ENCODE results near the gene MCIDAS. TPM values are rescaled to one million over a fixed set of nuclear protein-coding genes. Genes with fewer than 3 reads are reported as not detected.

The MCIDAS gene
- total RNA-seq, 1 experiment from 2014 or later, result 0.39 TPM

DNA sequence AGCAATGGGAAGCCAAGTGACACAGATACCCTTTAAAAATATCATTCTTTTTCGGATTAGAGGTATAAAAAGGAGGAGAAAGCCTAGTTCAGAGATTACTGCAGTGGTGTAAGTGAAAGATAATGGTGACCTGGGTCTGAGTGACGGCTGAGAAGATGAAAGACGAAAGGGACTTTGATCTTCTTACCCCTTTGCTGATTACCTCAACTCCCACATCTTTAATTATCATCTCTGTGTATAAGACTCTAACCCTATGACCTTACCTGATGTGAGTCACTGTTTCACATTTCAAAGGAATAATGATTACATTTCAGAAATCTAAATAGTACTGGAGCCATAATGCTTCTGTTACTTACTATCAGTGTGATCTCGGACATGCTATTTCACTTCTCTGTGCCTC, 27.7 kb upstream of the MCIDAS start:
- WGBS (ENCODE audit: extremely low coverage, insufficient read length, low lambda C conversion rate), result no CpG with 5 or more reads among the region's 4 CpGs
- Histone ChIP-seq H2AFZ (ENCODE audit: low read length) (no peak overlapping the region), H3K18ac (ENCODE audit: insufficient read length, low read depth, low read length) (no peak overlapping the region), H3K79me1 (ENCODE audit: insufficient read depth, low read depth, low read length, poor library complexity, severe bottlenecking) (no peaks in the 10 kb centered on the region), H2BK15ac (ENCODE audit: low read depth, low read length) (no peak overlapping the region), H3K23me2 (ENCODE audit: insufficient read length, low read depth, low read length, poor library complexity, severe bottlenecking) (no peaks in the 10 kb centered on the region), H2BK120ac (ENCODE audit: low read depth, low read length, poor library complexity, severe bottlenecking) (no peak overlapping the region), H3K9ac (ENCODE audit: extremely low read depth, insufficient read length, low read length) (no peak overlapping the region), H3K23ac (ENCODE audit: insufficient read length, low read depth, low read length) (no peak overlapping the region), H2BK5ac (ENCODE audit: insufficient read length, low read length) (no peak overlapping the region), H4K91ac (ENCODE audit: insufficient read length, low read depth, low read length) (no peak overlapping the region), H3K4me1 (ENCODE audit: insufficient read depth, low read length) (no peaks in the 10 kb centered on the region), H4K8ac (replicated peaks; ENCODE audit: insufficient read length, low read depth, low read length) (no peak overlapping the region), H2BK20ac (ENCODE audit: low read depth, low read length, poor library complexity, severe bottlenecking) (no peak overlapping the region), H3K27me3 (ENCODE audit: insufficient read depth, low read length) (no peaks in the 10 kb centered on the region), H2AK5ac (ENCODE audit: insufficient read length, low read length) (no peak overlapping the region), H2BK12ac (ENCODE audit: insufficient read length, low read depth, low read length) (no peak overlapping the region), H4K20me1 (ENCODE audit: control insufficient read depth, insufficient read depth, insufficient read length) (no peaks in the 10 kb centered on the region), H4K5ac (ENCODE audit: insufficient read length, low read depth, low read length) (no peak overlapping the region), H3K9me3 (ENCODE audit: control insufficient read depth, low read depth, low read length) (no peaks in the 10 kb centered on the region), H3K79me2 (ENCODE audit: insufficient read depth, low read length) (no peaks in the 10 kb centered on the region), H3K56ac (ENCODE audit: insufficient read length, low read depth, low read length) (no peak overlapping the region), H3K27ac (ENCODE audit: insufficient read length, low read depth, low read length) (no peak overlapping the region), H3K4me2 (ENCODE audit: insufficient read depth, insufficient read length, low read length) (no peak overlapping the region), H3K14ac (ENCODE audit: insufficient read depth, low read length) (no peak overlapping the region), H3K4ac (ENCODE audit: low read depth, low read length) (no peak overlapping the region), H3T11ph (ENCODE audit: low read length) (no peak overlapping the region)
- DNase-seq, result no peak
- Mint-ChIP-seq H3K9me3 (no peaks in the 10 kb centered on the region), H3K27ac (no peak overlapping the region), H3K4me1 (peaks cover 2 to 4% of the 10 kb centered on the region in 2 experiments; a peak in 2 of 4 replicates), H3K27me3 (ENCODE audit: low read depth) (no peaks in the 10 kb centered on the region; the same call in none of the 2 replicates), H3K36me3 (ENCODE audit: insufficient read depth in 1 of 3, low read depth in 3 of 3) (peaks cover 0 to 12% (median 5%) of the 10 kb centered on the region in 3 experiments; a peak in 4 of 7 replicates), H3K4me3 (no peak overlapping the region)
- TF ChIP-seq, protein P1, sequence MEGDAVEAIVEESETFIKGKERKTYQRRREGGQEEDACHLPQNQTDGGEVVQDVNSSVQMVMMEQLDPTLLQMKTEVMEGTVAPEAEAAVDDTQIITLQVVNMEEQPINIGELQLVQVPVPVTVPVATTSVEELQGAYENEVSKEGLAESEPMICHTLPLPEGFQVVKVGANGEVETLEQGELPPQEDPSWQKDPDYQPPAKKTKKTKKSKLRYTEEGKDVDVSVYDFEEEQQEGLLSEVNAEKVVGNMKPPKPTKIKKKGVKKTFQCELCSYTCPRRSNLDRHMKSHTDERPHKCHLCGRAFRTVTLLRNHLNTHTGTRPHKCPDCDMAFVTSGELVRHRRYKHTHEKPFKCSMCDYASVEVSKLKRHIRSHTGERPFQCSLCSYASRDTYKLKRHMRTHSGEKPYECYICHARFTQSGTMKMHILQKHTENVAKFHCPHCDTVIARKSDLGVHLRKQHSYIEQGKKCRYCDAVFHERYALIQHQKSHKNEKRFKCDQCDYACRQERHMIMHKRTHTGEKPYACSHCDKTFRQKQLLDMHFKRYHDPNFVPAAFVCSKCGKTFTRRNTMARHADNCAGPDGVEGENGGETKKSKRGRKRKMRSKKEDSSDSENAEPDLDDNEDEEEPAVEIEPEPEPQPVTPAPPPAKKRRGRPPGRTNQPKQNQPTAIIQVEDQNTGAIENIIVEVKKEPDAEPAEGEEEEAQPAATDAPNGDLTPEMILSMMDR (conservative IDR thresholded peaks at IDR 0.05), result no peak
